HUES48 (cell line): Measurements from ENCODE around the gene HTRA1.

Source experiments
- H3K27ac ChIP-seq: one replicate; pipeline ENCODE4 v1.7.0; 2013; ENCODE audit warnings: low read depth, low read length, inconsistent platforms
- H3K27me3 ChIP-seq: 2 replicates; pipeline ENCODE4 v1.6.1; 2013; ENCODE audit warnings: mild to moderate bottlenecking, low read length; ENCODE audit not compliant: control insufficient read depth, insufficient read depth
- H3K36me3 ChIP-seq: 2 replicates; pipeline ENCODE4 v1.6.1; 2013; ENCODE audit warnings: low read length; ENCODE audit not compliant: control insufficient read depth, insufficient read depth
- H3K4me1 ChIP-seq: 2 replicates; pipeline ENCODE4 v1.6.1; 2013; ENCODE audit warnings: mild to moderate bottlenecking, low read length; ENCODE audit not compliant: control insufficient read depth, insufficient read depth
- H3K4me3 ChIP-seq: 2 replicates; pipeline ENCODE4 v1.5.1; 2013; ENCODE audit warnings: mild to moderate bottlenecking, low read depth, low read length
- H3K9ac ChIP-seq: 2 replicates; pipeline ENCODE4 v1.6.1; 2013; ENCODE audit warnings: mild to moderate bottlenecking, low read depth, low read length, moderate library complexity
- H3K9me3 ChIP-seq: 2 replicates; pipeline ENCODE4 v1.6.1; 2013; ENCODE audit warnings: low read length; ENCODE audit not compliant: control insufficient read depth, insufficient read depth

Gene HTRA1

DNA sequence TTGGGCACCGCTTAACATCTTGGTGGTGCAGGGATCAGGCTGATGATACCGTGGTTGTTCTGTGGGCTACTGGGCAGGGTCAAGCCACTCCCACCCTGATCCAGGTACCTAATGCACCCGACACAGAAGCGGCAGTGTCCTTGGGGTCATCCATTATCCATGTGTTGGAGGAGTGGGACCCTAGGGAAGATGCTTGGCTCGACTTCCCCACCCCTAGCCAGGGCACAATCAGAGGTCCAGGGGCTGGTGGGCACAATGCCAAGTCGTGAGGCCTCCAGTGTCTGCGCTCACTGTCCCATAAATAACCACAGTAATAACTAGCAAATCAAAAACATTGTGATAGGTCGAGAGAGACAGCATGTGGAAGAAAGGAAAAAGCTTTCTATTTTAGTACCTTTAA is 37.7 kb downstream of the HTRA1 start:
- H3K9me3 ChIP-seq: no peaks in the 10 kb centered on the region
- no peaks in the 10 kb centered on the region for H3K4me1 ChIP-seq
- H3K4me3 ChIP-seq: no peak overlapping the region
- H3K9ac ChIP-seq: no peak overlapping the region
- H3K27me3 ChIP-seq: no peaks in the 10 kb centered on the region
- no peaks in the 10 kb centered on the region for H3K36me3 ChIP-seq
- H3K27ac ChIP-seq: no peak overlapping the region

DNA sequence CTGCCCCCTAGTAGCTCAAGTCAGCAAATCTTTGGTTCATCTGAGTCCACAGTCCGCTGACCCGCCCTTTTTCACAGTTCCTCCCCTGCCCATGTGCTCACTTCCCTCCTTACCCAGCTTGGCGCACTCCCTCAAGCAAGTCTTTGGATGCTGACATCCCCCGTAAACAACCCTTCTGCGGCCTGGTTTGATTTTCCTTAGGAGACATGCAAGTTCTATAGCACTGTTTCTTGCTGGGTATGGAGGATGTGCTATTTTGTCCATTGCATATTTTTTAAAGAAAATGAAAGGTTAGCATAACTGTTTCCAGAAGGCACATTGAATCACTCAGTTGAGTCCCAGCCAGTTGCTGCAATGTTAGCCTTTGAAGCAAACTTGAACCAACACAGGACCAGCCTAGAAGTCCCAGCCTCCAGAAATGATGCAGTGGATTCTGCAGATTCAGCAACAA is 38.2 kb downstream of the HTRA1 start:
- no peaks in the 10 kb centered on the region for H3K27me3 ChIP-seq
- H3K4me1 ChIP-seq: no peaks in the 10 kb centered on the region
- no peaks in the 10 kb centered on the region for H3K36me3 ChIP-seq
- no peak overlapping the region for H3K4me3 ChIP-seq
- H3K9ac ChIP-seq: no peak overlapping the region
- H3K27ac ChIP-seq: no peak overlapping the region
- H3K9me3 ChIP-seq: no peaks in the 10 kb centered on the region

DNA sequence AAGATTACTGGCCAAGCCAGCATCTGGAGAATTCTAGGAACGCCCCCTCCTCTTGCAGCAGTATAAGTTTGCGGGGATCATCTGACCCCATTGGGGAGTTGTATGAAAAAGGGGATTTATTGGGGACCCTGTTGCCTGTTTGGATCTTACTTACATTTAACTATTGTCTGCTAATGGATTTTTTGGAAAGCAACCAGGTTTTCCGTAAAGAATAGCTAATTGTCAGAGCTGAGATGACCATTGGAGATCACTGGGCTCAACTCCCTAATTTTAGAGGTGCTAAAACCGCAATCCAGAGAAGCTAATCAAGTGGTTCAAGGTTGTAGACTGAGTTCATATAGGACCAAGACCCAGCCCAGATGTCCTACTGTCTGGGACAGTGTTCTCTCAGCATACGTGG is 38.8 kb downstream of the HTRA1 start:
- Histone ChIP-seq H3K36me3 (no peaks in the 10 kb centered on the region), H3K9ac (no peak overlapping the region), H3K27ac (no peak overlapping the region), H3K4me1 (no peaks in the 10 kb centered on the region), H3K9me3 (no peaks in the 10 kb centered on the region), H3K27me3 (no peaks in the 10 kb centered on the region), H3K4me3 (no peak overlapping the region)

DNA sequence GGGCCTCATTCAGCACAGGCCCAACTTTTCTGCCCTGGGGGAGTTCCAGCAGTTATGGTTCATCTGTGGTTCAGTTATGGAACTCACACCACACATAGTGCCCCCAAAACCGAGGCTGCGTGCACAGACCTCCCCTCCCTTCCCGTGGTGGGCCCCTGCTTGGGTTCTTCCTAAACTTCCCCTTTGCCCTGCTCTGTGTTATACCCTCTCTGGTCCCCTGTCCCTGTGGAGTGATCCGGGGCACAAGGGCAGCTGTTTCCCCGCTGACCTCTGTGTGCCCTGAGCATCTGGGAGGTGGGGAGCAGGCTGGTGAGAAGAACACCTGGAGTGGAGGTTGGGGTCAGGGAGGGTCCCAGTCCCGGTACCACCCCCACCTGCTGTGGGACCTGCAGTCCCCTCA is 39.4 kb downstream of the HTRA1 start:
- no peak overlapping the region for H3K4me3 ChIP-seq
- no peak overlapping the region for H3K9ac ChIP-seq
- no peaks in the 10 kb centered on the region for H3K27me3 ChIP-seq
- H3K36me3 ChIP-seq: no peaks in the 10 kb centered on the region
- no peak overlapping the region for H3K27ac ChIP-seq
- H3K9me3 ChIP-seq: no peaks in the 10 kb centered on the region
- H3K4me1 ChIP-seq: no peaks in the 10 kb centered on the region

DNA sequence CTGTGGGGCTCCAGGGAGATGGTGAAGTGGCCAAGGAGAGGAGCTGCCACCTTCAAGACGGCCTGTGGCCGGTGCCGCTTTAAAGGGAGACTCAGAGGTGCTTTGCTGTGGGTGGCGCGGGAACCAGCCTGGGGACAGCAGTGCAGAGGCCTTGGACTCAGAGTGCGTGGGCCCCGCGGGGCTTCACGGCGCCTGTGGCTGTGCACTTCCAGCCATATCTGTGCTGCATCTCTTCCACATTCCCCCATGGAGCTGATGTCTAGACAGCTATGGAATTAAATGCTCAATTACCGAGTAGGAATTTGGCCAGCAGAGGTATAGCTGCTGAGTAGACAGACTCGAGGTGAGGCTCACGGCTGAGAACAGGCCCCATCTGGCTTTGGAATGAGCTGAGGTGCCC is 41.7 kb downstream of the HTRA1 start:
- H3K27me3 ChIP-seq: no peaks in the 10 kb centered on the region
- H3K27ac ChIP-seq: no peak overlapping the region
- H3K4me1 ChIP-seq: no peaks in the 10 kb centered on the region
- H3K36me3 ChIP-seq: no peaks in the 10 kb centered on the region
- no peaks in the 10 kb centered on the region for H3K9me3 ChIP-seq
- no peak overlapping the region for H3K4me3 ChIP-seq
- no peak overlapping the region for H3K9ac ChIP-seq

DNA sequence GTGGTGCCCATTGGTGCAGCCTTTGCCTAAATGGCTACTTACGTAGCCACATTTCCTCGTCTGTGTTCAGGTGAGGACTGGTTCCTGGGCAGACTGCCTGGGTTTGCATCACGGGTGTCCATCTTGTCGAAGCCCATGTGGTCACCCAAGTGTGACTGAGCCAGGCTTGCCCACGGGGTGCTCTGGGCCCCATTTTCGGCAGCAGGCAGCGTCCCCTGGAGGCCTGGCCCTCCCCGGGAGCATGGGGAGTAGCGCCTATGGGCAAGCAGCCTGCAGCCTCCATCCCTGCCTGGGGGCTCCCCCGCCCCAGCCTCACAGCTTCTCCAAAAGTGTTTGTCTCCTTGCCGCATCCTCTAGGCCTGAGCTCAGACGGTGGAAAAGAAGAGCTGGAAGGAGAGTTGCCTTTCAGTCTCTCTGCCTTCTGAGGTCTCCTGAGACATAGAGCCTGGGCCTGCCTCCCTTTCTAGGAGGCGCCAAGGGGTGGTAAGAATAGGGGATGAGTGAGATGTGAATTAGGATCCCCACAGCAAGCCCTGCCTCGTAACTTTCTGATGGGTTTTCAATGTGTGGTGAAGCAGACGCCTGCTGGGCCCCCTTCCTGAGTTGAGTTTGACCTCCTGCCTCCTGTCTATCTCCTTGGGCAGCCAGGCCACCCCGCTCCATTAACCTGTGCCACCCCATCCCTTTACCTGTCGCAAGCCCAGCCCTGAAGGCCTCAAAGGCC is 42.7 kb downstream of the HTRA1 start:
- Histone ChIP-seq H3K36me3 (no peaks in the 10 kb centered on the region), H3K4me3 (no peak overlapping the region), H3K4me1 (no peaks in the 10 kb centered on the region), H3K27ac (no peak overlapping the region), H3K9me3 (no peaks in the 10 kb centered on the region), H3K9ac (no peak overlapping the region), H3K27me3 (no peaks in the 10 kb centered on the region)

DNA sequence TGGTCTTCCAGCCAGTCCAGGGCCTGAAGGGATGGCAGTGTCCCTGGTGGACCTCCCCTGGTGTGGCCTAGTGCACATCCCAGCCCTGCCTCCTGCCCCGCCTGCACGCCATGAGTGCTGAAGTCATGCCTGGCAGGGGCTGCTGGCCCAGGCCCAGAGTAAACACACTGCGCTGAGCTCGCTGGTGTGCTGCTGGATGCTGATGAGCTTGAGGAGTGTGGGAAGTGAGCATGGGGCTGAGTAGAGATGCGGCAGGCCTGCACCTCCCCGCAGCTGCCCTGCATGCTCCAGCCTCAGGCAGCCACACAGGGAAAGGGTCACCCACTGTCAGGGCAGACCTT is 43.2 kb downstream of the HTRA1 start:
- no peaks in the 10 kb centered on the region for H3K4me1 ChIP-seq
- H3K9me3 ChIP-seq: no peaks in the 10 kb centered on the region
- H3K4me3 ChIP-seq: no peak overlapping the region
- no peaks in the 10 kb centered on the region for H3K36me3 ChIP-seq
- H3K27me3 ChIP-seq: no peaks in the 10 kb centered on the region
- H3K9ac ChIP-seq: no peak overlapping the region
- no peak overlapping the region for H3K27ac ChIP-seq

DNA sequence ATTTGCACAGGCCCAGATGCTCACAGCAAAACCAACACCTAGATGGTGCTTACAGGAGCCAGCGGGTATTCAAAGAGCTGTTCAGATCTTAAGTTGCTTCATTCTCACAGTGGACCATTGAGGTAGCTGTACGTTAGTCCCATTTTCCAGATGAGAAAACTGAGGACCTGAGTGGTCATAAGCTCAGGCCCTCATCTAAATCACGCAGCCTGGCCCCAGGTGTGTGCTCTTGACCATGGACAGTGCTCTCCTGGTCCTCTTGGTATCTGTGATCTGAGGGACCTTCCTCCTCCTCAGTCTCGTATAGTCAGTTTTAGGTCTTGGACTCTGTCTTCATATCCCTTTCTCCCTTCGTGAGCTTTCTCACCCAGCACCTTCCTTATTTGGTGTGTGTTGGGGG is 43.7 kb downstream of the HTRA1 start:
- H3K4me3 ChIP-seq: no peak overlapping the region
- no peaks in the 10 kb centered on the region for H3K27me3 ChIP-seq
- no peak overlapping the region for H3K9ac ChIP-seq
- H3K4me1 ChIP-seq: no peaks in the 10 kb centered on the region
- H3K27ac ChIP-seq: no peak overlapping the region
- H3K36me3 ChIP-seq: no peaks in the 10 kb centered on the region
- H3K9me3 ChIP-seq: no peaks in the 10 kb centered on the region

DNA sequence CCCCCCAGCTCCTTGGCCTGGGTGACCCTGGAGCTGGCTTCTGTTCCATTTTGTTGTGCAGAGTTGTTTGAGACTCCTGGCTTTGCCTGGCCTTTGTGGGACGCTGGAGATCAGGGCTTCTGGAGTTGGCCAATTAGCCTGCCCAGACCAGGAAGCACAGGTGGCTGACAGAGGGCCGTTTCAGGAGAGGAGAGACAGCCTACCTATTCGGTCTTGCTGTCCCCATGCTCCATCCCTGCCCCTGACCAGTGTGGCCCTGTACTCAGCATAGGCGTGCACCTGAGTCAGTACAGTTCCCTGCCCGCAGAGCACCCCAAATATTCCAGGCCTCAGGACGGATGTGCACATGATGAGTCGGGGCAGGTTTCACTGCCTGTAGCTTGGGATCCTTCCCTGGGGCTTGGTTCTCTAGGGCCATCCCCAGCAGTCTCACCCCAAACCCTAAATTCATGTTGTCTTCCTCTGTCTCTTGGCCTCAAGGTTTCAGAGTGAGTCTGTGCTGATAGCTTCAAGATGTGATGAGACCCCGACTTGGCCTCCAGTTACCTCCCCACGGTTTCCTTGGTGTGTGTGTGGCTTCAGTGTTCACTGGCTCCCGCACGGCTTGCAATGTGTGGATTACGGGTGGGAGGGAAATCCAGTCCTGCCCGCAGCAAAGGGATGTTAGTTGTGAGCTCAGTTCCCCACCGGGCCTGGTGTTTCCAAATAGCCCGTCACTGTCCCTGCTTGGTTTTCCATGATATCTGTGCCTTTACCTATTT is 44.7 kb downstream of the HTRA1 start:
- Histone ChIP-seq H3K4me3 (no peak overlapping the region), H3K27ac (no peak overlapping the region), H3K9me3 (no peaks in the 10 kb centered on the region), H3K9ac (no peak overlapping the region), H3K27me3 (no peaks in the 10 kb centered on the region), H3K4me1 (no peaks in the 10 kb centered on the region), H3K36me3 (no peaks in the 10 kb centered on the region)

DNA sequence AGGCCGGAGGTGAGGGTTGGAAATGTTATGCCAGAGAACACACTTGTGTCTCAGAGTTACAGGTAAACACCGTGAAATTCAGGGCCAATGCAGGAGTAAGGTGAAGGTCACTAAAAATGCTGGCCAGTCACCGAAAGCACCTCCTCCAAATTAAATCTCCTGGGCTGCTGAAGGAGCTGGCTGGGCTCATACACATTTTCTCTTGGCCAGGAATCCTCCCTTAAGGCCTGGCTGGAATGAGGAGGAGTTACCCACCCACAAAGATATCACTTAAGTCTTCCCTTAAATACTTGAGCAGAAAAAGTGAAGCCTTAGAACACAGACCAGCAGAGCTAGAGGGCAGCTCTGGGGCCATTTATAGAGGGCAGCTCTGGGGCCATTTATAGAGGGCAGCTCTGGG is 46.3 kb downstream of the HTRA1 start:
- no peak overlapping the region for H3K27ac ChIP-seq

DNA sequence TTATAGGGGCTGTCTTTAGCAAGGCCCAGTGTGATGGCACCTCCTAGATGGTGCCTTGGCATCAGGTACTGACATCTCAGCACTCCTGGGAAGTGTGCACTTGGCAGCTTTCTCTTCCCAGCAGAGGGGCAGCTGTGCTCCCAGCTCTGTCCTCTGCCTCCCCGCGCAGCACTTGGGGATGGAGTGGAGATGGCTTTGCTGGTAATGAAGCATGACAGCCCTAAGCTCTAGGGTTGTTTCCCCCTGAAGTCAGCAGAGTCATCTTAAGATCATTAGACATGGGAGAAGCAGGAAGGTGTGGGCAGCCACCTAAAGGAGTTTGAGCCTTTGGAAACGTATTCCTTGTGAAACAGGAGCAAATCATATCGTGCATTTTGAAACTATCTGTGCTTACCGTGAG is 46.7 kb downstream of the HTRA1 start:
- no peaks in the 10 kb centered on the region for H3K4me1 ChIP-seq
- no peaks in the 10 kb centered on the region for H3K27me3 ChIP-seq
- no peaks in the 10 kb centered on the region for H3K36me3 ChIP-seq
- H3K4me3 ChIP-seq: no peak overlapping the region
- H3K27ac ChIP-seq: no peak overlapping the region
- no peaks in the 10 kb centered on the region for H3K9me3 ChIP-seq
- H3K9ac ChIP-seq: no peak overlapping the region

More for the DNA sequence above, 46.3 kb downstream of the HTRA1 start:
- H3K9ac ChIP-seq: no peak overlapping the region
- H3K4me1 ChIP-seq: no peaks in the 10 kb centered on the region
- H3K4me3 ChIP-seq: no peak overlapping the region
- no peaks in the 10 kb centered on the region for H3K9me3 ChIP-seq
- H3K27me3 ChIP-seq: no peaks in the 10 kb centered on the region
- no peaks in the 10 kb centered on the region for H3K36me3 ChIP-seq
